Activated naive CD4-positive, alpha-beta T cell treated with anti-CD3 and anti-CD28 coated beads, Interleukin-2, amount 50 U/mL, for 24 hours (primary cell): Measurements from ENCODE around the gene RC3H1.

Source experiments
- H3K27ac Mint-ChIP-seq: one replicate; pipeline ENCODE4 v1.8.0; 2021; ENCODE audit warnings: mild to moderate bottlenecking, mixed read lengths
- H3K27me3 Mint-ChIP-seq: one replicate; pipeline ENCODE4 v1.8.0; 2021; ENCODE audit warnings: mixed read lengths
- H3K36me3 Mint-ChIP-seq: one replicate; pipeline ENCODE4 v1.8.0; 2021; ENCODE audit warnings: mixed read lengths
- H3K4me1 Mint-ChIP-seq: one replicate; pipeline ENCODE4 v1.8.0; 2021; ENCODE audit warnings: mixed read lengths
- H3K4me3 Mint-ChIP-seq: one replicate; pipeline ENCODE4 v1.8.0; 2021; ENCODE audit warnings: mild to moderate bottlenecking, mixed read lengths
- H3K9me3 Mint-ChIP-seq: one replicate; pipeline ENCODE4 v1.8.0; 2021; ENCODE audit warnings: mixed read lengths

Gene RC3H1

DNA sequence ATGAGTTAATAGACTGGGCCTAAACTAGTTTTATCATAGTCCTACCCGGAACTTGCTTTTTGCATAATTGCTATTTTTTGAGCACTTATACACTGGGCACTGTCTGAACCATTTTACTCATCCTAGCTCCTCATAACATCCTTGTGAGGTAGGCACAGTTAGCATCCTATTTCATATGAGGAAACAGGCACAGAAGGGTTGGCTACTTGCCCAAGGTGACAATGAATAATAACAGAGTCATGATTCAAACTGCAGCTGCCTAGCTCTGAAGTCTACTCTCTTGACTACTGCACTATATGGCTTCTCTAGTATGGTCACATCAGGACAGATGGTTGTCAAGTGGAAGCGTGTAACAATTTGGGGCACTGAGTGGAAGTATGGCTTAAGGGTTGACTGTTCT is 18.2 kb upstream of the RC3H1 start:
- no peaks in the 10 kb centered on the region for H3K9me3 Mint-ChIP-seq
- no peak overlapping the region for H3K4me3 Mint-ChIP-seq
- H3K27me3 Mint-ChIP-seq = no peaks in the 10 kb centered on the region
- no peak overlapping the region for H3K27ac Mint-ChIP-seq
- H3K36me3 Mint-ChIP-seq = no peaks in the 10 kb centered on the region
- H3K4me1 Mint-ChIP-seq = peaks cover 5% of the 10 kb centered on the region

DNA sequence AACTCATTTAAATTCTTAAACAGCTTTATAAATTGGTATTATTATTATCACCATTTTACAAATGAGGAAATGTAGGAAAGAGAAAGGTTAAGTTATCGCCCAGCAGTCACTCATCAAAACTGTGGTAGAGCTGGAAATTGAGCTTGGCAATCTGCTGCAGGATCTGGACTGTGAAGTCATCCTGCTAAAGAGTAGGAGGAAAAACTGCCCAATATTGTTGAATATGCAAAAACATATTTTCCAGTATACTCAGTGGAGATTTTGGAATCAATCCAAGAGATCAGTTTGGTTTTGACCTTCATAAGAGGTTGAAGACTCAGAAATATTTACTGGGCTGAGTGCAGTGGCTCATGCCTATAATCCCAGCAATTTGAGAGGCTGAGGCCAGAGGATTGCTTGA is 16.9 kb upstream of the RC3H1 start:
- Mint-ChIP-seq H3K27me3 (no peaks in the 10 kb centered on the region), H3K36me3 (no peaks in the 10 kb centered on the region), H3K4me1 (no peaks in the 10 kb centered on the region), H3K27ac (no peak overlapping the region), H3K4me3 (no peak overlapping the region), H3K9me3 (no peaks in the 10 kb centered on the region)

- Mint-ChIP-seq H3K4me3 (no peak overlapping the region), H3K4me1 (no peaks in the 10 kb centered on the region)
Measured at GRCh38 chr1:174036798-174037197, 14.6 kb upstream of the RC3H1 start.

DNA sequence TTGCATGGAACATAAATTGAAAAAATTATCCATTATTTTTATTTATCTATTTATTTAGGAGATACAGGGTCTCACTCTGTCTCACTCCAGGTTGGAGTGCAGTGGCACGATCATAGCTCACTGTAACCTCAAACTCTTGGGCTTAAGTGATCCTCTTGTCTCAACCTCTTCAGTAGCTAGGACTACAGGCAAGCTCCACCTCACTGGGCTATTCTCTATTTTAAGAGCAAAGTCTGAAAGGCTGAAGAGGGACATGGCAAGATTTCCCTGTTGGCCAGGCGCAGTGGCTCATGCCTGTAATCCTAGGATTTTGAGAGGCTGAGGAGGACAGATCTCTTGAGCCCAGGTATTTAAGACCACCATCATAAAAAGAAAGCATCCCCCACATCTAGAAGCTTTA is 14.0 kb upstream of the RC3H1 start:
- no peaks in the 10 kb centered on the region for H3K4me1 Mint-ChIP-seq
- no peaks in the 10 kb centered on the region for H3K36me3 Mint-ChIP-seq
- H3K4me3 Mint-ChIP-seq = no peak overlapping the region
- no peaks in the 10 kb centered on the region for H3K9me3 Mint-ChIP-seq
- no peak overlapping the region for H3K27ac Mint-ChIP-seq
- H3K27me3 Mint-ChIP-seq = no peaks in the 10 kb centered on the region

More at GRCh38 chr1:174036798-174037197, 14.6 kb upstream of the RC3H1 start:
- H3K27me3 Mint-ChIP-seq = no peaks in the 10 kb centered on the region
- H3K9me3 Mint-ChIP-seq = no peaks in the 10 kb centered on the region
- no peak overlapping the region for H3K27ac Mint-ChIP-seq
- H3K36me3 Mint-ChIP-seq = no peaks in the 10 kb centered on the region

DNA sequence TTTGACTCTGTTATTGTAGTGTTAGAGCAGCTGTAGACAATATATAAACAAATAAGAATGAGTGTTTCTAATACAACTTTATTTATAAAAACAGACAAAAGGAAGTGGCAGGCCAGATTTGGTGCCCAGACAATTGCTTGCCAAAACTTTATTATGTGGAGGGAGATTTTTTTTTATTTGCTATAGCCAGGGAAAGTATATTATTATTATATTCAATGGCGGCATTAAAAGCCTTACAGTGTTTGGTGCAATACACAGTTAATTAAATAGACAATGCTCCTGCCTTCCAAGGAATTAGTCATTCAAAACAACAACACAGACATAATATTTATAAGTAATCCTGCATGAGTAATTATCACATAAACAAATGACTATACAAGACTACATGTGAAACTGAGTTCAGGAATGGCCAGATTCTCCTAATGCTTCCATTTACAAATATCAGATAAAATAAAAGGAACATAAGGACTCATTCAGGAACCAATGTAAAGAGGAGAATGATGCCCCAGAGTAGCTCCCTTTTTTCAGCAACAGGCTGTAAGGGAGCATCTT is 10.6 kb upstream of the RC3H1 start:
- H3K9me3 Mint-ChIP-seq = no peaks in the 10 kb centered on the region
- no peaks in the 10 kb centered on the region for H3K27me3 Mint-ChIP-seq
- H3K36me3 Mint-ChIP-seq = no peaks in the 10 kb centered on the region

GRCh38 chr1:174031099-174031498 is 8.9 kb upstream of the RC3H1 start:
- H3K27me3 Mint-ChIP-seq = no peaks in the 10 kb centered on the region
- H3K4me1 Mint-ChIP-seq = peaks cover 4% of the 10 kb centered on the region
- H3K36me3 Mint-ChIP-seq = no peaks in the 10 kb centered on the region
- H3K27ac Mint-ChIP-seq = no peak overlapping the region
- H3K4me3 Mint-ChIP-seq = no peak overlapping the region
- no peaks in the 10 kb centered on the region for H3K9me3 Mint-ChIP-seq

More for the DNA sequence above, 10.6 kb upstream of the RC3H1 start:
- H3K4me3 Mint-ChIP-seq = no peak overlapping the region
- peaks cover 4% of the 10 kb centered on the region for H3K4me1 Mint-ChIP-seq
- H3K27ac Mint-ChIP-seq = no peak overlapping the region

DNA sequence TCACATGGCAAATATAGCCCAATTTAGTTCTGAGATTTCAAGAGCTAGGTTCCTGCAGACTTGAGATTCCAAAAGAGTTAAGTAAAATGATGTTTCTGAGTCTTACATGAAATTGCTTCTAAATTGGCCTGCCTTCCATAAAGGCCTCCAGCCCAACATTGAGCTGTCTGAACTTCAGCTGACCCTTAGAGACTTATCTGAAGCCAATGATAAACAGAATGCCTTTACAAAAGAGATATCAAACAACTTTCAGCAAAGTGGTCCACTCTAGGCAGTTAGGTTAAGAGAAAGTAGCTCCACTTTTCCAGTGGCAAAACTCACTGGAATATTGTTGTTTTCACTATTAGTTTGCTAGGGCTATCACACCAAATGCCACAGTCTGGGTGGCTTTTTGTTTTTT is 6.3 kb upstream of the RC3H1 start:
- H3K4me1 Mint-ChIP-seq = peaks cover 8% of the 10 kb centered on the region
- no peak overlapping the region for H3K4me3 Mint-ChIP-seq
- H3K36me3 Mint-ChIP-seq = no peaks in the 10 kb centered on the region
- no peak overlapping the region for H3K27ac Mint-ChIP-seq
- no peaks in the 10 kb centered on the region for H3K27me3 Mint-ChIP-seq
- no peaks in the 10 kb centered on the region for H3K9me3 Mint-ChIP-seq

GRCh38 chr1:174023440-174023839 is 1.3 kb upstream of the RC3H1 start:
- peak overlapping the region; percentile 97 for H3K4me3 Mint-ChIP-seq
- no peaks in the 10 kb centered on the region for H3K27me3 Mint-ChIP-seq
- H3K4me1 Mint-ChIP-seq = peaks cover 38% of the 10 kb centered on the region
- no peaks in the 10 kb centered on the region for H3K9me3 Mint-ChIP-seq
- peak overlapping the region; percentile 100 for H3K27ac Mint-ChIP-seq
- peaks cover 6% of the 10 kb centered on the region for H3K36me3 Mint-ChIP-seq

- H3K4me1 Mint-ChIP-seq = peaks cover 43% of the 10 kb centered on the region
- H3K9me3 Mint-ChIP-seq = no peaks in the 10 kb centered on the region
- H3K27me3 Mint-ChIP-seq = no peaks in the 10 kb centered on the region
- H3K27ac Mint-ChIP-seq = peak overlapping the region; percentile 100
- peak overlapping the region; percentile 97 for H3K4me3 Mint-ChIP-seq
- H3K36me3 Mint-ChIP-seq = peaks cover 6% of the 10 kb centered on the region
Measured at GRCh38 chr1:174022976-174023277, 770 bp upstream of the RC3H1 start.

- Mint-ChIP-seq H3K27ac (peak overlapping the region; percentile 91), H3K9me3 (no peaks in the 10 kb centered on the region), H3K4me1 (peaks cover 56% of the 10 kb centered on the region), H3K4me3 (peak overlapping the region; percentile 94), H3K36me3 (peaks cover 6% of the 10 kb centered on the region), H3K27me3 (no peaks in the 10 kb centered on the region)
Measured at GRCh38 chr1:174021591-174022079, 522 bp downstream of the RC3H1 start.

DNA sequence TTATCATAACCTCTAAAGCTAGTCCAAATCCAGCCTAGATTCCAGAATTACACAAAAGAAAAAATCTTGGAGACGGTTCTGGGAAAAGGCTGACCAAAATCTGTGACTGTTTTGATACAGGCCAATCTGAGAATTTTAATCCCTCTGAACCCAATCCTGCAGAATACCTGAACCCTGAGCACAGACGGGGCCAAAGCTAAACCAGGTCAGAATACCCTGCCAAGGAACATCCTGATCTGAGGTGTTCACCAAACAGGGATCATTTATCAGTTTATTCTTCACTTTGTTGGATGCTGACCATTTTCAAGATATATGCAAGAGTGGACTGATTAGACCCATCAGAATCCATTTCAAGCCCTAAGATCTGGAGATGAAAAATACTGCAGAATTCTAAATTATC is 3.6 kb downstream of the RC3H1 start:
- Mint-ChIP-seq H3K27me3 (no peaks in the 10 kb centered on the region), H3K36me3 (peaks cover 6% of the 10 kb centered on the region), H3K9me3 (no peaks in the 10 kb centered on the region), H3K4me3 (peak overlapping the region; percentile 40), H3K27ac (no peak overlapping the region), H3K4me1 (peaks cover 67% of the 10 kb centered on the region)

DNA sequence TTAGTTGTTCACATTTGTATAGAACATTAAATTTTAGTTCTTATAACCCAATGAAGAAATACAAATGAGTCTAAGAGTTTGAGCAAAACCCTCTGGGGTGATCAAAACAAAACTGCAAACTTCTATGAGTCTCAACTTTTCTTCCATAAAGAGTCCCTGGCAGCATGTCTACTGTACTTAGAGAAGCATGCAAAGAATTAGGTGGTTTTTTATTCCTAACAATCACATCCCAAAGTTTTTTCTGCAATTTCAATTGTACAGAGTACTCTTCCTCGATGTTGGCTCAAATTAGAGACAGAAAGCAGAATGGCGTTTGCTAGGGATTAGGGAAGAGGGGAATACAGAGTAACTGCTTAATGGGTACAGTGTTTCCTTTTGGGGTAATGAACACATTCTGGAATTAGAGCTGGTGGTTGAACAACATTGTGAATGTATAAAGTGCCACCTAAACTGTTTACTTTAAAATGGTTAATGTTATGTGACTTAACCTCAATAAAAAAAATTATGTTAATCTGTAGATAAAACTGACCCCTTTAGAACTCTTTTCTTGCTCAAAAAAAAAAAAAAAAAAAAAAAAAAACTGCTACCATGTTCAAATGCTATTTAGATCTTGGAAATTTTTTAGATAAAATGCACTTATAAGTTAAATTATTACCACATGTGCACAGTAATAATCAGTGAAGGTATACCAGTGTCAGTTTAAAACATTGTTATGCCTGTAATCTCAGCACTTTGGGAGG is 4.8 kb downstream of the RC3H1 start:
- Mint-ChIP-seq H3K36me3 (peaks cover 11% of the 10 kb centered on the region), H3K4me3 (no peak overlapping the region), H3K9me3 (no peaks in the 10 kb centered on the region), H3K27me3 (no peaks in the 10 kb centered on the region), H3K27ac (no peak overlapping the region), H3K4me1 (peaks cover 67% of the 10 kb centered on the region)

DNA sequence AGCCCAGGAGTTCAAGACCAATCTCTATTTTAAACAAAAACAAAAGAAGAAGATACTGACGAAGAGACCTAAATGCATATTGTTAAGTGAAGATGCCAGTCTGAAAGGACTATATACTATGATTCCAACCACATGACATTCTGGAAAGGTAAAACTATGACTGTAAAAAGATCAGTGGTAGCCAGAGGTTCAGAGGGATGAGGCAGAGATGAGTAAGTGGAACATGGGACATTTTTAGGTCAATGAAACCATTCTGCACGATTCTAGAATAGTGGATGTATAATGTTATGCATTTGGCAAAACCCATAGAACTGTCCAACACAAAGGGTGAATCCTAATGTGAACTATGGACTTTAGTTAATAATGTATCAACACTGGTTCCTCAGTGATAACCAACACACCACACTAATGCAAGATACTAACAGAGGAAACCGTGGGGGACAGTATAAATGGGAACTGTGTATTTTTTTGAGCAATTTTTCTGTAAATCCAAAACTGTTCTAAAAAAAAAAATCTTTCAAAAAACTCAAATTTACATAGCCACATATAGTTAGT is 8.2 kb downstream of the RC3H1 start:
- peaks cover 75% of the 10 kb centered on the region for H3K4me1 Mint-ChIP-seq
- H3K27me3 Mint-ChIP-seq = no peaks in the 10 kb centered on the region
- peaks cover 11% of the 10 kb centered on the region for H3K36me3 Mint-ChIP-seq
- no peaks in the 10 kb centered on the region for H3K9me3 Mint-ChIP-seq
- H3K27ac Mint-ChIP-seq = peak overlapping the region; percentile 42
- no peak overlapping the region for H3K4me3 Mint-ChIP-seq

DNA sequence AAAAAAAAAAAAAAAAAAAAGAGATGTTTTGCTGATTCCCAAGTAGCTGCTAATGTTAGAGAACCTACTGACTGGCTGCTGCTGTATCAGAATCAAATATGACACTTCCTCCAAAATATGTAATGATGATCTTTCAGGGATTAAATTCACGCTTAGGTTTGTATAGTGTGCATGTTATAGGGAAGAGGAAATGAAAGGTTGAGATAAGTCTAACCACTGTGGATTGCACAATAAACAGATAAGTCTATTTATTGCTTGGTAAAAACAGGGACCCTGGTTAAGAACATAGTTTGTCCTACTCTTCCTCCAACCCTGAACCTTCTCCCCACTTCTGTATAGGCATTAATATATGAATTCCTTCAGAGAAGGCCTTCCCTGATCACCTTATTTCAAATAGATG is 13.2 kb downstream of the RC3H1 start:
- Mint-ChIP-seq H3K27ac (no peak overlapping the region), H3K27me3 (no peaks in the 10 kb centered on the region), H3K4me3 (no peak overlapping the region), H3K4me1 (peaks cover 71% of the 10 kb centered on the region), H3K9me3 (no peaks in the 10 kb centered on the region), H3K36me3 (peaks cover 11% of the 10 kb centered on the region)

GRCh38 chr1:174008269-174008668 is 13.9 kb downstream of the RC3H1 start:
- Mint-ChIP-seq H3K4me1 (peaks cover 69% of the 10 kb centered on the region), H3K9me3 (no peaks in the 10 kb centered on the region), H3K27ac (peak overlapping the region; percentile 71), H3K36me3 (peaks cover 13% of the 10 kb centered on the region), H3K4me3 (no peak overlapping the region), H3K27me3 (no peaks in the 10 kb centered on the region)

- H3K4me1 Mint-ChIP-seq = peaks cover 69% of the 10 kb centered on the region
Measured at GRCh38 chr1:174007851-174008250, 14.3 kb downstream of the RC3H1 start.

More at GRCh38 chr1:174007851-174008250, 14.3 kb downstream of the RC3H1 start:
- Mint-ChIP-seq H3K36me3 (peaks cover 10% of the 10 kb centered on the region), H3K27me3 (no peaks in the 10 kb centered on the region), H3K27ac (no peak overlapping the region), H3K9me3 (no peaks in the 10 kb centered on the region), H3K4me3 (no peak overlapping the region)
